HepG2 (cell line): ENCODE results near the gene PPHLN1. TPM values are rescaled to one million over a fixed set of nuclear protein-coding genes. Genes with fewer than 3 reads are reported as not detected.

ENCODE experiments used
- ATAC-seq: fragments of 200-7000 bp; cut with Tn5 transposase; 3 replicates; pipeline ENCODE4 v1.9.1; 2020; ENCODE audit warnings: mild to moderate bottlenecking, moderate library complexity
- BruUV-seq: library from RNA; stranded (reverse); fragments of 400-500 nt; replicated peaks from 2 replicates; lab custom pipeline; 2021; lab: Mats Ljungman, UMichigan
- CTCF ChIA-PET: fragments of 300-600 bp; formaldehyde crosslinking; extraction: SDS; loops from one replicate; lab custom pipeline; 2021; ENCODE audit warnings: low total read pairs, inconsistent platforms, low intra/inter-chr PET ratio; lab: Yijun Ruan, JAX
- POLR2A ChIA-PET: fragments of 350-600 bp; sonication (Branson Sonifier 250); formaldehyde crosslinking; loops from one replicate; lab custom pipeline; 2020; ENCODE audit warnings: antibody characterized with exemption, inconsistent platforms; lab: Yijun Ruan, JAX
- DNase-seq: peaks from one replicate; pipeline ENCODE4 v3.0.0-alpha.2; 2015; ENCODE audit warnings: low spot score
- FAIRE-seq: peaks from 3 replicates; lab custom pipeline; 2011; peaks lifted over from hg19 to GRCh38; lab: Jason Lieb, UNC
- H2AFZ ChIP-seq: one replicate; pipeline ENCODE4 v1.6.1; 2011; ENCODE audit warnings: low read length, inconsistent platforms
- H3K27ac ChIP-seq: fragments of 300-600 bp; 3 replicates; pipeline ENCODE4 v1.8.0; 2011; ENCODE audit warnings: mixed run types, mild to moderate bottlenecking, mixed read lengths, low read length, inconsistent platforms; ENCODE audit not compliant: insufficient read depth; ENCODE audit errors: extremely low read length
- H3K27me3 ChIP-seq, 2 experiments: fragments of 200-600 bp in 1 of 2; 2 replicates in 1 of 2; 3 replicates in 1 of 2; pipeline versions ENCODE4 v1.6.0 to v1.8.0; 2011; ENCODE audit warnings: low read length in 2 of 2, mild to moderate bottlenecking in 2 of 2, moderate library complexity in 2 of 2, inconsistent platforms in 1 of 2; ENCODE audit not compliant: insufficient read depth in 2 of 2, control insufficient read depth in 1 of 2
- H3K36me3 ChIP-seq, 2 experiments: fragments of 200-600 bp in 1 of 2; replicated peaks in 1 of 2; 2 replicates in 1 of 2; 3 replicates in 1 of 2; pipeline versions ENCODE4 v1.5.1 to v1.8.0; 2011; ENCODE audit warnings: low read length in 2 of 2, inconsistent platforms in 1 of 2; ENCODE audit not compliant: insufficient read depth in 2 of 2, control insufficient read depth in 1 of 2
- H3K4me1 ChIP-seq: 2 replicates; pipeline ENCODE4 v1.5.1; 2012; ENCODE audit warnings: low read length, inconsistent platforms; ENCODE audit not compliant: insufficient read depth
- H3K4me2 ChIP-seq: 2 replicates; pipeline ENCODE4 v1.6.0; 2011; ENCODE audit warnings: low read depth, low read length, inconsistent platforms
- H3K4me3 ChIP-seq, 3 experiments: fragments of 200-600 bp in 1 of 3; sonication (generic), shearing (Covaris generic) in 1 of 3; replicated peaks in 1 of 3; 2 replicates each; pipeline ENCODE4 v1.5.1; 2011 to 2016; ENCODE audit warnings: low read length in 3 of 3, inconsistent platforms in 2 of 3, low read depth in 2 of 3, mild to moderate bottlenecking in 2 of 3, control low read depth in 1 of 3, mixed read lengths in 1 of 3; ENCODE audit not compliant: insufficient read depth in 1 of 3
- H3K79me2 ChIP-seq: one replicate; pipeline ENCODE4 v1.6.1; 2011; ENCODE audit warnings: low read length, inconsistent platforms; ENCODE audit not compliant: insufficient read depth
- H3K9ac ChIP-seq: 2 replicates; pipeline ENCODE4 v1.6.0; 2011; ENCODE audit warnings: mild to moderate bottlenecking, low read depth, low read length, inconsistent platforms; ENCODE audit not compliant: insufficient read depth
- H3K9me3 ChIP-seq: 2 replicates; pipeline ENCODE4 v1.5.1; 2012; ENCODE audit warnings: mild to moderate bottlenecking, low read length
- H4K20me1 ChIP-seq: 2 replicates; pipeline ENCODE4 v1.6.0; 2011; ENCODE audit warnings: inconsistent platforms, mild to moderate bottlenecking, low read length, moderate library complexity; ENCODE audit not compliant: insufficient read depth
- BCL3 ChIP-seq: sonication (generic); formaldehyde crosslinking; IDR thresholded peaks from 2 replicates; pipeline ENCODE4 v1.5.1; 2020; ENCODE audit warnings: mild to moderate bottlenecking, missing genetic modification reagents, moderate library complexity
- CEBPB ChIP-seq: IDR thresholded peaks from 2 replicates; pipeline ENCODE4 v1.6.1; 2011; ENCODE audit warnings: low read depth, low read length, improper control_type of control experiment, borderline replicate concordance
- DR1 ChIP-seq: sonication (generic); formaldehyde crosslinking; IDR thresholded peaks from 2 replicates; pipeline ENCODE4 v1.8.0; 2021; ENCODE audit warnings: mild to moderate bottlenecking, missing genetic modification reagents, inconsistent platforms
- GMEB2 ChIP-seq: IDR thresholded peaks from 2 replicates; pipeline ENCODE4 v1.6.1; 2016; ENCODE audit warnings: missing biosample characterization, missing genetic modification reagents, low read depth
- ZNF274 ChIP-seq: sonication (generic); formaldehyde crosslinking; IDR thresholded peaks from 2 replicates; pipeline ENCODE4 v1.5.1; 2020; ENCODE audit warnings: mild to moderate bottlenecking, missing genetic modification reagents
- ZNF501 ChIP-seq: sonication (generic); formaldehyde crosslinking; IDR thresholded peaks from 2 replicates; pipeline ENCODE4 v1.5.1; 2020; ENCODE audit warnings: mild to moderate bottlenecking, moderate library complexity, missing genetic modification reagents
- WGBS: methylation state at CpG from one replicate; pipeline ENCODE4 v1.1.6; 2017; ENCODE audit warnings: low lambda C conversion rate; 5-methylcytosine and 5-hydroxymethylcytosine counted together
- in situ Hi-C: cut with HindIII; loops from 2 replicates; pipeline ENCODE4 v1.10.0; 2017; ENCODE audit warnings: low pct_unique_long_range_greater_than_20kb; ENCODE audit not compliant: extremely low pct_ligation_motif_present
- intact Hi-C: fragments of 100-400 bp; cut with micrococcal nuclease; formaldehyde crosslinking; loops from one replicate; pipeline ENCODE4 v1.10.0; 2022; ENCODE audit not compliant: unreplicated experiment
- polyA plus RNA-seq, 8 experiments: library from polyadenylated mRNA; depleted of rRNA in 3 of 8; stranded (reverse) in 7 of 8; unstranded in 1 of 8; fragments of >200 nt; fragmentation: Illumina TruSeq in 4 of 8; extraction: Trizol in 4 of 8; gene quantifications; 2 replicates each; pipeline versions ENCODE4 v1.2.1 to v1.2.3, GENCODE V29; 2011 to 2016; ENCODE audit warnings: low read depth in 4 of 8, missing spikeins in 1 of 8, mixed read lengths in 1 of 8; ENCODE audit not compliant: insufficient read depth in 1 of 8
- total RNA-seq, 5 experiments: library from RNA; depleted of rRNA; stranded (reverse); fragments of >200 nt; fragmentation: Illumina TruSeq; extraction: Trizol; gene quantifications; 2 replicates each; pipeline ENCODE4 v1.2.3, GENCODE V29; 2016; ENCODE audit warnings: low read depth in 1 of 5

The PPHLN1 gene
- total and polyA plus RNA-seq, 2 of the 13 experiments (the other 11 are each of a cell fraction or from before 2014, with no cell fraction given), result 43.4 to 66.0 TPM

- BruUV-seq, result no TSS peak
- Histone ChIP-seq H3K36me3 (peaks cover 0 to 1% of the 10 kb centered on the region in 2 experiments; a peak in 1 of 5 replicates), H3K79me2 (no peaks in the 10 kb centered on the region), H3K27me3 (no peaks in the 10 kb centered on the region), H3K4me1 (no peaks in the 10 kb centered on the region), H3K9me3 (no peaks in the 10 kb centered on the region), H4K20me1 (no peaks in the 10 kb centered on the region), H3K27ac (no peak overlapping the region), H3K4me3 (no peak overlapping the region), H3K4me2 (no peak overlapping the region), H2AFZ (no peak overlapping the region), H3K9ac (no peak overlapping the region)
- no peak for ATAC-seq
- no peak for FAIRE-seq
- POLR2A ChIA-PET, result no interaction called here
- intact Hi-C loops (no loop called here), in situ Hi-C loops (no loop called here)
- TF ChIP-seq ZNF274 (CRISPR knock-in tag) (no peak), GMEB2 (CRISPR knock-in tag) (no peak), ZNF501 (no peak), BCL3 (CRISPR knock-in tag) (no peak)
- CTCF ChIA-PET, result no interaction called here
- 96% methylated on average over 6 of the region's 6 CpGs for WGBS
- no peak for DNase-seq
Measured at GRCh38 chr12:42426746-42427145, 100.8 kb downstream of the PPHLN1 start.

- DNase-seq, result no peak
- Histone ChIP-seq H3K79me2 (no peaks in the 10 kb centered on the region), H4K20me1 (no peaks in the 10 kb centered on the region), H2AFZ (no peak overlapping the region), H3K4me3 (no peak overlapping the region), H3K9me3 (no peaks in the 10 kb centered on the region), H3K4me2 (no peak overlapping the region), H3K27me3 (no peaks in the 10 kb centered on the region), H3K4me1 (no peaks in the 10 kb centered on the region), H3K36me3 (peaks cover 1 to 7% of the 10 kb centered on the region in 2 experiments; a peak in 3 of 5 replicates), H3K9ac (no peak overlapping the region), H3K27ac (no peak overlapping the region)
- WGBS, result 97% methylated on average over 2 of the region's 2 CpGs
- intact Hi-C loops, result no loop called here
- in situ Hi-C loops, result no loop called here
- ATAC-seq, result no peak
- TF ChIP-seq DR1 (CRISPR knock-in tag), result no peak
- peak; percentile 7; the same call in 1 of the 2 replicates for TF ChIP-seq CEBPB
- CTCF ChIA-PET, result no interaction called here
- no peak for FAIRE-seq
- no TSS peak for BruUV-seq
- POLR2A ChIA-PET, result no interaction called here
Measured at GRCh38 chr12:42428850-42429249, 102.9 kb downstream of the PPHLN1 start.
